HL-60 (cell line): ENCODE results near the gene PLEKHO1.
"Not testable (repeated sequence)": the region's sequence is repeated elsewhere in the genome, so short reads cannot be mapped to it uniquely, and the experiment has no call there.

Source experiments
- DNase-seq, 2 experiments: peaks; one replicate each; pipeline ENCODE4 v3.0.0-alpha.2; 2010 to 2020; ENCODE audit warnings: low read depth in 1 of 2, low spot score in 1 of 2
- H3K27ac ChIP-seq: fragments of 250-450 bp; sonication (Bioruptor Pico); replicated peaks from 2 replicates; pipeline ENCODE4 v1.5.1; 2020; ENCODE audit warnings: mild to moderate bottlenecking, moderate library complexity
- H3K27me3 ChIP-seq: fragments of 250-450 bp; sonication (Bioruptor Pico); 2 replicates; pipeline ENCODE4 v1.5.1; 2021; ENCODE audit warnings: mild to moderate bottlenecking, moderate library complexity; ENCODE audit not compliant: insufficient read depth, poor library complexity, severe bottlenecking
- H3K4me3 ChIP-seq: replicated peaks from 2 replicates; pipeline ENCODE4 v1.5.1; 2011; ENCODE audit warnings: mild to moderate bottlenecking, control low read depth, low read length; ENCODE audit not compliant: insufficient read depth
- GABPA ChIP-seq: IDR thresholded peaks from 2 replicates; pipeline ENCODE4 v1.6.1; 2012; ENCODE audit warnings: low read depth
- POLR2AphosphoS5 ChIP-seq: IDR thresholded peaks from 2 replicates; pipeline ENCODE4 v1.6.1; 2012; ENCODE audit warnings: low read depth
- REST ChIP-seq: IDR thresholded peaks from 2 replicates; pipeline ENCODE4 v1.6.1; 2012; ENCODE audit warnings: low read depth; ENCODE audit not compliant: insufficient replicate concordance
- SPI1 ChIP-seq: IDR thresholded peaks from 2 replicates; pipeline ENCODE4 v1.6.1; 2012; ENCODE audit warnings: low read depth, mild to moderate bottlenecking, borderline replicate concordance
- TF ChIP-seq, protein P1 (sequence below): IDR thresholded peaks from one replicate; pipeline ENCODE4 v1.5.1; 2011; ENCODE audit warnings: low read length, control low read depth, inconsistent platforms; ENCODE audit not compliant: insufficient read depth

PLEKHO1 gene

GRCh38 chr1:150180474-150180873 lies 30.8 kb downstream of the PLEKHO1 start:
- no peak for DNase-seq
- Histone ChIP-seq H3K4me3 (no peak overlapping the region), H3K27me3 (no peaks in the 10 kb centered on the region), H3K27ac (no peak overlapping the region)
- TF ChIP-seq SPI1 (no peak), GABPA (no peak), POLR2AphosphoS5 (no peak), REST (no peak)
- TF ChIP-seq, protein P1, sequence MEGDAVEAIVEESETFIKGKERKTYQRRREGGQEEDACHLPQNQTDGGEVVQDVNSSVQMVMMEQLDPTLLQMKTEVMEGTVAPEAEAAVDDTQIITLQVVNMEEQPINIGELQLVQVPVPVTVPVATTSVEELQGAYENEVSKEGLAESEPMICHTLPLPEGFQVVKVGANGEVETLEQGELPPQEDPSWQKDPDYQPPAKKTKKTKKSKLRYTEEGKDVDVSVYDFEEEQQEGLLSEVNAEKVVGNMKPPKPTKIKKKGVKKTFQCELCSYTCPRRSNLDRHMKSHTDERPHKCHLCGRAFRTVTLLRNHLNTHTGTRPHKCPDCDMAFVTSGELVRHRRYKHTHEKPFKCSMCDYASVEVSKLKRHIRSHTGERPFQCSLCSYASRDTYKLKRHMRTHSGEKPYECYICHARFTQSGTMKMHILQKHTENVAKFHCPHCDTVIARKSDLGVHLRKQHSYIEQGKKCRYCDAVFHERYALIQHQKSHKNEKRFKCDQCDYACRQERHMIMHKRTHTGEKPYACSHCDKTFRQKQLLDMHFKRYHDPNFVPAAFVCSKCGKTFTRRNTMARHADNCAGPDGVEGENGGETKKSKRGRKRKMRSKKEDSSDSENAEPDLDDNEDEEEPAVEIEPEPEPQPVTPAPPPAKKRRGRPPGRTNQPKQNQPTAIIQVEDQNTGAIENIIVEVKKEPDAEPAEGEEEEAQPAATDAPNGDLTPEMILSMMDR = no peak

GRCh38 chr1:150182247-150182646 lies 32.5 kb downstream of the PLEKHO1 start:
- Histone ChIP-seq H3K27ac (no peak overlapping the region), H3K4me3 (no peak overlapping the region), H3K27me3 (no peaks in the 10 kb centered on the region)
- DNase-seq = no peak
- TF ChIP-seq, protein P1 = no peak

DNA sequence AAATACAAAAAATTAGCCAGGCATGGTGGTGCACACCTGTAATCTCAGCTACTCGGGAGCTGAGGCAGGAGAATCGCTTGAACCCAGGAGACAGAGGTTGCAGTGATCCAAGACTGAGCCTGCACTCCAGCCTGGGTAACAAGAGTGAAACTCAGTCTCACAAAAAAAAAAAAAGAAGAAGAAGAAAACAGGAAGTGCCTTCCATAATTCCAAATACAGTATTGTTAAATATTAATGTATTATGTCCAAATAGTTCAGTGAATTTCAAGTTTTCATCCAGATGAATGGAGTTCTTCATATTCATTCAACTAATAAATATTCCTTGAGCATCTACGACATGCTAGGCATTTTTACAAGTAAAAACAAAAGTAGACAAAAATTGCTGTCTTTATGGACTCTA lies 33.3 kb downstream of the PLEKHO1 start:
- H3K27ac ChIP-seq = peak overlapping the region; percentile 67
- DNase-seq = no peak
- no peaks in the 10 kb centered on the region for H3K27me3 ChIP-seq
- TF ChIP-seq POLR2AphosphoS5 (no peak), SPI1 (peak; percentile 96), REST (no peak), GABPA (no peak)
- TF ChIP-seq, protein P1 = no peak
- H3K4me3 ChIP-seq = no peak overlapping the region

DNA sequence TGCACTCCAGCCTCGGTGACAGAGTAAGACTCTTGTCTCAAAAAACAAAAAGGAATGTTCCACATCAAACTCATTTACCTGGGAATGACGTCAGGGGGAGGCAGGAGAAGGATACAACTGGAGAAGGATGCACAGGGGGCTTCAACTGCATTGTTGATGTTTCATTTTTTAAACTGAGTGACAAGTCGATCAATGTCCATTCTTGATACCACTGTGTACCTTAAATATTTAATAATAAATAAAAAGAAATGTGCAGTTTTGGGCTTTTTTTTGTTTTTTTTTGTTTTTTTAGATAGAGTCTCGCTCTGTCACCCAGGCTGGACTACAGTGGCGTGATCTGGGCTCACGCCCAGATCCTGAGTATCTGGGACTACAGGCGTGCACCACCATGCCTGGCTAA lies 35.8 kb downstream of the PLEKHO1 start:
- TF ChIP-seq REST (no peak), POLR2AphosphoS5 (no peak), GABPA (no peak), SPI1 (no peak)
- TF ChIP-seq, protein P1 = no peak
- H3K27ac ChIP-seq = no peak overlapping the region
- H3K27me3 ChIP-seq = no peaks in the 10 kb centered on the region
- H3K4me3 ChIP-seq = no peak overlapping the region
- DNase-seq = no peak

- not testable (repeated sequence) for H3K4me3 ChIP-seq, DNase-seq, H3K27me3 ChIP-seq
- peak overlapping the region; percentile 88 for H3K27ac ChIP-seq
Observed at GRCh38 chr1:150186438-150186788, 36.7 kb downstream of the PLEKHO1 start.
